Caco-2 (cell line): ENCODE results near the gene RIMS4. TPM values are rescaled to one million over a fixed set of nuclear protein-coding genes. Genes with fewer than 3 reads are reported as not detected.

ENCODE experiments used
- BruUV-seq: library from RNA; stranded (reverse); fragments of 400-500 nt; replicated peaks from 2 replicates; lab custom pipeline; 2021; lab: Mats Ljungman, UMichigan
- CTCF ChIA-PET: fragments of 300-600 bp; sonication (Branson Sonifier 250); formaldehyde crosslinking; loops from one replicate; lab custom pipeline; 2022; ENCODE audit warnings: antibody characterized with exemption; lab: Charles Lee
- POLR2A ChIA-PET: fragments of 300-600 bp; sonication (Branson Sonifier 250); formaldehyde crosslinking; loops from one replicate; lab custom pipeline; 2022; ENCODE audit warnings: antibody characterized with exemption; lab: Charles Lee
- DNase-seq, 2 experiments: peaks; one replicate each; pipeline versions ENCODE4 v3.0.0 to v3.0.0-alpha.2; 2020 to 2022
- H3K27me3 ChIP-seq: replicated peaks from 2 replicates; pipeline ENCODE4 v1.6.0; 2011; ENCODE audit warnings: low read length; ENCODE audit not compliant: control insufficient read depth, insufficient read depth
- H3K36me3 ChIP-seq: 2 replicates; pipeline ENCODE4 v1.5.1; 2011; ENCODE audit warnings: low read length; ENCODE audit not compliant: control insufficient read depth, insufficient read depth
- H3K4me1 ChIP-seq: fragments of 250-450 bp; sonication (Bioruptor Pico); 2 replicates; pipeline ENCODE4 v1.5.1; 2020; ENCODE audit warnings: mild to moderate bottlenecking
- H3K4me3 ChIP-seq: 2 replicates; pipeline ENCODE4 v1.5.1; 2011; ENCODE audit warnings: low read depth, mild to moderate bottlenecking, control low read depth, low read length
- H3K9me3 ChIP-seq: fragments of 250-450 bp; sonication (Bioruptor Pico); 2 replicates; pipeline ENCODE4 v1.5.1; 2020; ENCODE audit warnings: mild to moderate bottlenecking, moderate library complexity
- H3K27ac Mint-ChIP-seq: one replicate; pipeline ENCODE4 v1.8.0; 2022; ENCODE audit warnings: mixed read lengths; ENCODE audit not compliant: unreplicated experiment
- H3K27me3 Mint-ChIP-seq: one replicate; pipeline ENCODE4 v1.8.0; 2022; ENCODE audit warnings: mixed read lengths; ENCODE audit not compliant: insufficient read depth, unreplicated experiment
- H3K36me3 Mint-ChIP-seq: one replicate; pipeline ENCODE4 v1.8.0; 2022; ENCODE audit warnings: mild to moderate bottlenecking, mixed read lengths; ENCODE audit not compliant: insufficient read depth, unreplicated experiment
- H3K4me1 Mint-ChIP-seq: one replicate; pipeline ENCODE4 v1.8.0; 2022; ENCODE audit warnings: low read depth, mixed read lengths; ENCODE audit not compliant: unreplicated experiment
- H3K4me3 Mint-ChIP-seq: one replicate; pipeline ENCODE4 v1.8.0; 2022; ENCODE audit warnings: mild to moderate bottlenecking, moderate library complexity, mixed read lengths; ENCODE audit not compliant: unreplicated experiment
- H3K9me3 Mint-ChIP-seq: one replicate; pipeline ENCODE4 v1.8.0; 2022; ENCODE audit warnings: mixed read lengths; ENCODE audit not compliant: unreplicated experiment
- CTCF ChIP-seq, 2 experiments: fragments of 200-600 bp in 1 of 2; IDR thresholded peaks; 1 replicate in 1 of 2; 2 replicates in 1 of 2; pipeline versions ENCODE4 v1.5.1 to v1.8.0; 2011 to 2022; ENCODE audit warnings: antibody characterized with exemption in 1 of 2, control low read depth in 1 of 2, inconsistent platforms in 1 of 2, low read depth in 1 of 2, low read length in 1 of 2, mild to moderate bottlenecking in 1 of 2, moderate library complexity in 1 of 2; ENCODE audit not compliant: insufficient read depth in 1 of 2, severe bottlenecking in 1 of 2, unreplicated experiment in 1 of 2
- intact Hi-C: fragments of 100-400 bp; cut with micrococcal nuclease; formaldehyde crosslinking; loops from one replicate; pipeline ENCODE4 v1.10.0; 2022; ENCODE audit not compliant: unreplicated experiment
- total RNA-seq: library from RNA; stranded (reverse); gene quantifications from 2 replicates; pipeline ENCODE4 v1.2.3, GENCODE V29; 2022

Gene RIMS4
- total RNA-seq, 1 experiment from 2014 or later = 9.0 TPM

GRCh38 chr20:44819936-44820335 lies 9.6 kb upstream of the RIMS4 start:
- Histone ChIP-seq H3K4me1 (no peaks in the 10 kb centered on the region), H3K9me3 (no peaks in the 10 kb centered on the region), H3K36me3 (no peaks in the 10 kb centered on the region), H3K27me3 (peaks cover 1% of the 10 kb centered on the region; the same call in 1 of the 2 replicates), H3K4me3 (no peak overlapping the region)
- H3K4me1 Mint-ChIP-seq = no peaks in the 10 kb centered on the region
- no peaks in the 10 kb centered on the region for H3K9me3 Mint-ChIP-seq
- DNase-seq = peak in 1 of 2 experiments; percentile 29
- intact Hi-C loops = no loop called here
- no peaks in the 10 kb centered on the region for H3K27me3 Mint-ChIP-seq
- no peak overlapping the region for H3K27ac Mint-ChIP-seq
- no TSS peak for BruUV-seq
- H3K36me3 Mint-ChIP-seq = no peaks in the 10 kb centered on the region
- ChIA-PET CTCF (no interaction called here), POLR2A (no interaction called here)
- no peak overlapping the region for H3K4me3 Mint-ChIP-seq
- no peak for TF ChIP-seq CTCF (IDR thresholded peaks at IDR 0.05; ENCODE audit: insufficient read depth in 1 of 2, low read depth in 1 of 2, low read length in 1 of 2, severe bottlenecking in 1 of 2, unreplicated experiment in 1 of 2)

- DNase-seq = peak in 1 of 2 experiments; percentile 30
- ChIA-PET POLR2A (interaction anchor here (0.6 kb wide), 1 partner anchor 607 kb away, joined by 9 read pairs; the partner anchor contains the start of gene OSER1), CTCF (no interaction called here)
- no peaks in the 10 kb centered on the region for H3K4me1 ChIP-seq
- no peak overlapping the region for H3K4me3 Mint-ChIP-seq
- H3K4me1 Mint-ChIP-seq = no peaks in the 10 kb centered on the region
- no peaks in the 10 kb centered on the region for H3K36me3 Mint-ChIP-seq
- no peak overlapping the region for H3K4me3 ChIP-seq
- no peaks in the 10 kb centered on the region for H3K9me3 ChIP-seq
- no peak overlapping the region for H3K27ac Mint-ChIP-seq
- H3K27me3 Mint-ChIP-seq = peaks cover 6% of the 10 kb centered on the region
- H3K9me3 Mint-ChIP-seq = no peaks in the 10 kb centered on the region
- H3K36me3 ChIP-seq = no peaks in the 10 kb centered on the region
- peaks cover 1% of the 10 kb centered on the region; the same call in 1 of the 2 replicates for H3K27me3 ChIP-seq
- intact Hi-C loops = no loop called here
- no TSS peak for BruUV-seq
- TF ChIP-seq CTCF (IDR thresholded peaks at IDR 0.05; ENCODE audit: insufficient read depth in 1 of 2, low read depth in 1 of 2, low read length in 1 of 2, severe bottlenecking in 1 of 2, unreplicated experiment in 1 of 2) = no peak
Measured at GRCh38 chr20:44817143-44817910, 7.0 kb upstream of the RIMS4 start.

- H3K36me3 ChIP-seq = no peaks in the 10 kb centered on the region
- DNase-seq = peak in 1 of 2 experiments; percentile 29
- no peak for TF ChIP-seq CTCF (IDR thresholded peaks at IDR 0.05; ENCODE audit: insufficient read depth in 1 of 2, low read depth in 1 of 2, low read length in 1 of 2, severe bottlenecking in 1 of 2, unreplicated experiment in 1 of 2)
- Mint-ChIP-seq H3K27ac (no peak overlapping the region), H3K4me1 (no peaks in the 10 kb centered on the region), H3K9me3 (no peaks in the 10 kb centered on the region), H3K36me3 (peaks cover 6% of the 10 kb centered on the region), H3K4me3 (no peak overlapping the region), H3K27me3 (peaks cover 14% of the 10 kb centered on the region)
- CTCF ChIA-PET = no interaction called here
- intact Hi-C loops = loop anchor here (5.0 kb wide), 1 partner anchor 32 kb away; no protein-coding TSS in a partner anchor
- peaks cover 4% of the 10 kb centered on the region; the same call in 1 of the 2 replicates for H3K27me3 ChIP-seq
- no peak overlapping the region for H3K4me3 ChIP-seq
- peaks cover 5% of the 10 kb centered on the region; the same call in 1 of the 2 replicates for H3K4me1 ChIP-seq
- H3K9me3 ChIP-seq = no peaks in the 10 kb centered on the region
- BruUV-seq = no TSS peak
- POLR2A ChIA-PET = no interaction called here
Measured at GRCh38 chr20:44814937-44815336, 4.6 kb upstream of the RIMS4 start.
